ENCODE measurements around the gene AGBL1.

DNA sequence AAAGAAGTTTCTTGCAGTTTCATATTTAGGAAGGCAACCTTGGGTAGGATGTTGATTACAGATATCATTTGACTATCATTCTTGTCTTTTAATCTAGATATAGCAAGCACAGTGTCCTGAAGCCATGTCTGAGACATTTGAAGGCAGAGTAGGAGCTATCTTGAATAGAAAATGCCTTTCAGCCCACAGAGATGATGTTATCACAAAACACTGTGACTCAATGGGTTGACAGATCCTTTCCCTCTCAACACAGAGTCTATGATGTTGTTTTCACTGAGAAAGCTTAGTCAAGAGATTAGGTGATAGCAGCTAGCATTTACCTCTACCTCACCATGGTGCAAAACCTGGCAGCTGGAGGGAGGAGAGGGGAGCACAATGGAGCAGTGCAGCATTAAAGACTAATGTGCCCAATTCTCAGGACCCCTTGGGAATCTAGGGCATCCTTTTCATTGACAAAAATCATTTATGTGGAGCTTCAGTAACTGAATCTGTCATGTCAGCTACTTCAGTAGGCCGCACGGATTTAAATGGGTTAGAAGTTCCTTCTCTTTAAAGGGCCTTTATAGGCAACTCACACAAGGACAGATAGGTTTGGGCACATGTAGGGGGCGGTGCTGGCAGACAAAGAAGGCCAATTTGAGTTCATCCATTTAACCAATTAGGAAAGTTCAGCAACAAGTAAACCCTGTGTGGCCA is 121.8 kb downstream of the AGBL1 start:
- TF ChIP-seq, protein P1, sequence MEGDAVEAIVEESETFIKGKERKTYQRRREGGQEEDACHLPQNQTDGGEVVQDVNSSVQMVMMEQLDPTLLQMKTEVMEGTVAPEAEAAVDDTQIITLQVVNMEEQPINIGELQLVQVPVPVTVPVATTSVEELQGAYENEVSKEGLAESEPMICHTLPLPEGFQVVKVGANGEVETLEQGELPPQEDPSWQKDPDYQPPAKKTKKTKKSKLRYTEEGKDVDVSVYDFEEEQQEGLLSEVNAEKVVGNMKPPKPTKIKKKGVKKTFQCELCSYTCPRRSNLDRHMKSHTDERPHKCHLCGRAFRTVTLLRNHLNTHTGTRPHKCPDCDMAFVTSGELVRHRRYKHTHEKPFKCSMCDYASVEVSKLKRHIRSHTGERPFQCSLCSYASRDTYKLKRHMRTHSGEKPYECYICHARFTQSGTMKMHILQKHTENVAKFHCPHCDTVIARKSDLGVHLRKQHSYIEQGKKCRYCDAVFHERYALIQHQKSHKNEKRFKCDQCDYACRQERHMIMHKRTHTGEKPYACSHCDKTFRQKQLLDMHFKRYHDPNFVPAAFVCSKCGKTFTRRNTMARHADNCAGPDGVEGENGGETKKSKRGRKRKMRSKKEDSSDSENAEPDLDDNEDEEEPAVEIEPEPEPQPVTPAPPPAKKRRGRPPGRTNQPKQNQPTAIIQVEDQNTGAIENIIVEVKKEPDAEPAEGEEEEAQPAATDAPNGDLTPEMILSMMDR (IDR thresholded peaks at IDR 0.05): no peak
- TF ChIP-seq POLR2A (IDR thresholded peaks at IDR 0.05): no peak
